NCI-H1436 (cell line): ENCODE data around the gene PPP1R14D.
A peak's percentile ranks its signal among the peaks of the same experiment; 100 is the strongest.

Experiments
- DNase-seq: peaks from one replicate; lab custom pipeline; 2025; lab: John Stamatoyannopoulos, UW

Gene PPP1R14D

GRCh38 chr15:40852529-40852928 lies 24.0 kb upstream of the PPP1R14D start:
- no peak for DNase-seq

- no peak for DNase-seq
Measured at GRCh38 chr15:40850576-40851112, 22.1 kb upstream of the PPP1R14D start.

DNA sequence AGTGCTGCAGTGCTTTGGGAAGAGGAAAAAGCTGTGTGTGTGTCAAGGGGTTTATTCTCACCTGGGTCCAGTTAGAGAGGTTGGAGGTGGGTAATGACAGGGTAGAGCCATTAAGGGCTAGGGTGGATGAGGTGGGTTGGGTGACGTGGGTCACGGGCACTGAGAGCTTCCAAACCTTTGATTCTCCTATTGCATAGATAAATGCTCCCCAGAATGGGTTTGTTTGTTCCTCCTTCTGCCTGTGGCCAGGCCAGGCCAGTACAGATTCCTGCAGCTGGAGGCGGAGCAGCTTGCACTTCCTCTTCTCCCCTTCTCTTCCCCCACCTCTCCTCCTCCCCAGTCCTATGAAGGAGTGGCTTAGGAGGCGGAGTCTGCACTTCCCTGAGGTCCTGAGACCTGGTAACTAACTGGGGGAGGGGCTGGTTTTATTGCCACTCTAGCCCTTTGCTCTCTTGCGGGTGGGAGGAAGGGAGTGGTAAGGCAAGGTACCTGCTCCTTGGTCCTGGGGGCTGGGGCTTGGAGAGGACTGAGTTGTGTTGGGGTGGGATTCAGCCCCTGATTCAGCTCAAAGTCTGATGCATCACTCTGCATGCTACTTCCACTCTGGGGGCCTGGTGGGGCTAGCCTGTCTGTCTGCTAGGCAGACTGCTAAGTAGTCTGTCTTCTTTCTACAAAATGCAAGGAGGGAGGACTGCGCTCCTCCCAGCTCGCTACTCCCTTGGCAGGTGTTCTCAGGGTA lies 18.9 kb upstream of the PPP1R14D start:
- DNase-seq, result peak; percentile 70

DNA sequence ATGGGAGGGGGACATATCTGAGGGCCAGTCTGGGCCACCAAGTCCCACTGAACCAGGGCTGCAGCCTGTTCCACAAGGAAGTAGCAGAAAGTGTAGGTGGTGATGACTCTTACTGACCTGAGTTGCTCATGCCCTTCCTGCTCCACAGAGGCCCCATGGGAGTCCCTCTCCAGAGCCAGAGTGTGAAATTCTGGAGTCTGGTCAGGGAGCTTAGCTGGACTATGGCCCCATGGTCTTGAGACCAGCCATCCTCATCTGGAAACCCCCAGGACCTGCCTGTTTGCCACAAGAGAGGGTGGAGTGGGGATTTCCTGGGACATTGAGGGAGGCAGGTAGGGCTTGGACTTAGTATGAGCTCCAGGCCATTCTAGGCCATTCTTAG lies 18.3 kb upstream of the PPP1R14D start:
- no peak for DNase-seq

DNA sequence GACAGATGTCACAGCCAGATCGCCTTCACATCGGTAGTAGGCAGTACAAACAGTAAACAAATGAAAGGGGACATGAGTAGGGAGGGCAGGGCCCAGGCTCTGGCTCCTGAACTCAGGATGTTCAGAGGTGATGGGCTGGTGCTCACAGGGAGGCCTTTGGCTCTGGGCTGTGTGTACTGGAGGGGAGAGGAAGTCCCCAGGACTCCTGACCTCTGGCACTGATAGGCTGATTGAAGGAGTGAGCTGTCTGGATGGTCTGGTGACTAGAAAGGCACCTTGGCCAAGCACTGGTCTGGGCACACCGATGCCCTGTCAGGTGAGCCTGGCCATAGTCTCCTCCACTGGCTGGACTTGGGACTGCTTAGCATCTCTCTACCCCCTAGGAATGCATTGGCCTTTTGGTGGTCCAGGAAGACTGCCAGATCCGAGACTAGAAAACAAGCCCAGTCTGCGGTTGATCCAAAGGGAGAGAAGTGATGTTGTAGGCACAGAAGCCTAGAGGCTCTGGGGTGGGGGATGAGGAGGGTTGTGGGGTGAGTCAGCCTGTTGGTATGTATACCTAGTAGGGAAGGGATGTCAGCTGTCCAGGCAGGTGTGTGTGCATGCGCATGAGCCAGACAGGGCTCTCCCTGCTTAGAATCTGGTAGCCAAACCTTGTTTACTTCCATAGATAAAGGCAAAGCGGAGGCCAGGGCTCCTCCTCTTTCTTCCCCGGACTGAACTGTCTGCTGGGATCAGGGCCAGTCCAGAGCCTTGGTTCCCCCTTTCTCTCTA lies 17.2 kb upstream of the PPP1R14D start:
- DNase-seq, result no peak

DNA sequence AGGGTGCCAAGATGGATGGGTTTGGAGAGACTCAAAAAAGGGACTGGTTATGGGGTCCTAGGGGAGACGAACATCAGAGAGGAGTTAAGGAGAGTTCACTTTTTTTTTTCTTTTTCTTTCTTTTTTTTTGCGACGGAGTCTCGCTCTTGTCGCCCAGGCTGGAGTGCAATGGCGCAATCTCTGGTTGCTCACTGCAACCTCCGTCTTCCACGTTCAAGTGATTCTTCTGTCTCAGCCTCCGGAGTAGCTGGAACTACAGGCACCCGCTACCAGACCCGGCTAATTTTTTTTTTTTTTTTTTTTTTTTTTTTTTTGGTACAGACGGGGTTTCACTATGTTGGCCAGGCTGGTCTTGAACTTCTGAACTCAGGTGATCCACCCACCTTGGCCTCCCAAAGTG lies 16.5 kb upstream of the PPP1R14D start:
- no peak for DNase-seq

DNA sequence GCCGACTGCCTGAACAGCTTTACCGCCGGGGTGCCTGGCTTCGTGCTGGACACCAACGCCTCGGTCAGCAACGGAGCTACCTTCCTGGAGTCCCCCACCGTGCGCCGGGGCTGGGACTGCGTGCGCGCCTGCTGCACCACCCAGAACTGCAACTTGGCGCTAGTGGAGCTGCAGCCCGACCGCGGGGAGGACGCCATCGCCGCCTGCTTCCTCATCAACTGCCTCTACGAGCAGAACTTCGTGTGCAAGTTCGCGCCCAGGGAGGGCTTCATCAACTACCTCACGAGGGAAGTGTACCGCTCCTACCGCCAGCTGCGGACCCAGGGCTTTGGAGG lies 16.2 kb upstream of the PPP1R14D start:
- DNase-seq, result no peak

GRCh38 chr15:40843885-40844695 lies 15.6 kb upstream of the PPP1R14D start, which contains the start of gene SPINT1:
TSS of gene SPINT1 (plus strand) at chr15:40844048. CDS start at chr15:40844555, 507 bp downstream.
- DNase-seq, result no peak

DNA sequence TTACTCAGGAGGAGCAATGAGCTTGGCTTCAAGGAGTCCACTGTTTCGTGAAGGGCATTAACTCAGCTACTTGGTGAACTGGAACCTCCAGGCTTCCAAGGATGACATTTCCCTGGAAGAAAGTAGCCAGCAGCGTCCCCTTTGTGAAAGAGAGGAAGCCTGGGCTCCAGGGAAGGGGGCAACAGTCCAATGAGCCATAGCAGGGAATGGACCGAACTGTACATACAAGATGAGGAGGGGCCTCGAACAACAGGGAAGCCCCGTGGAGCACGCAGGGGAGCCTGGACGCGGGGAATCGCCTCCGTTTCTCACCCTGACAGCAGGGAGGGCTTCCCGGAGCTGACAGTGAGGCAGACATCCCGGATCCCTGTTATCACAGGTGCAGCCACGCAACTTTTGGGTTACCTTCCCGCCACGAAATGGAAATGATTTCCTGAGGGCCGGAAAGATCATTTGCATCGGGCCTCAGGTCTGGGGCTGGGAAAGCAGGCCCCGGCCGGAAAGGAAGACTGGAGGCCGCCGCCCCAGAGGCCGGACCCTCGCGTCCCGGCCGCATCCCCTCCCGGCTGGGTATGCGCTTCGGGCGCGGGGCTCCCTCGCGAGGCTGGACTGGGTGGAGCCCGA lies 14.9 kb upstream of the PPP1R14D start:
- no peak for DNase-seq

GRCh38 chr15:40841741-40842140 lies 13.2 kb upstream of the PPP1R14D start:
- no peak for DNase-seq

DNA sequence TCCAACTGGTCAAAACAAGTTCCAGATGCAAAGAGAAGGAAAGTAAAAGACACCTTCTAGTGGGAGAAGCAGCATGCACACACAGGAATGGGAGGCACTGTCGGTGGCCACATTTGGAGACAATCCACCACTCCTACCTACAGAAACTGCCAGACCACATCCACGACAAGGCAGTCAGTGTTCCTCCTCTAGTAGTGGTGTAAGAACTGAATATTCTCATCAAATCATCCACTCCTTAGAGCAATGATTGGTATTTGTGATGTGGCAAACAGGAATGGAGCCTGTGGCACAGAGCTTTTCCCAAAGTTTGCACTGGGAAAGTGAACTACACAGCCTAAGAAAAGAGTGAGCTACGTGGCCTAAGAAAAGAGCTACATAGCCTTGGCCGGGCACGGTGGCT lies 10.2 kb upstream of the PPP1R14D start:
- DNase-seq, result no peak

DNA sequence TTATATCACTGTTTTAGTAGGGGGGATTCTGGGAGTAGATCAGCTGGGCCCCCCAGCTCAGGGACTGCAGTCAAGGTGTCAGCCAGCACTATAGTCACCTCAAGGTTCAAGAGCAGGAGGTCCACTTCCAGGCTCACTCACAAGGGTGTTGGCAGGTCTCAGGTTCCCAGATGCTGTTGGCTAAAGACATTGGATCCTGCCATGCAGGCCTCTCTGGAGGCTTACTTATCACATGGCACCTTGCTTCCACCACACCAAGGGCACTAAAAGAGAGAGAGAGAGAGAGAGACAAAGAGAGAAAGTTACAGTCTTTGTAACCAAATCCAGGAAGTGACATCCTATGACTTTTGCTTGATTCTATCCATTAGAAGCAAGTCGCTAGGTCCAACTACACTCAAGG lies 7.5 kb upstream of the PPP1R14D start:
- no peak for DNase-seq

DNA sequence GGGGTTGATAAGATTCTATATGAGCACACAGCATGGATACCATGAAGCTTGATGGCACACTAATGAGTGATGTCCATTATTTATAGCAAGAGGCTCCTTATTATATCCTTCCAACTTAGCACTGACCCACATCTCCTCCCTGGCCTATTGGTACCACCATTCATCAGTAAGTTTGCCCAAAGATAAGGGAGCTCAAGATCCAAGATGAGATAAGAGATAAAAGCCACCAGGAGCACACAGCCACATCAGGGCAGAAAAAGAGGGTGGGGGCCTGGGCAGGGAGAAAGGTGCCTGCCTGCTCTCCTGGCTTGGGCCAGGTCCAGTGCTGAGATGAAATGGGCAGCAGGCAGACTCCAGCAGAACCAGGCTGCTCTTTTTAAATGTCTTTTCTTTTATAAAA lies 4.4 kb upstream of the PPP1R14D start:
- DNase-seq, result no peak

DNA sequence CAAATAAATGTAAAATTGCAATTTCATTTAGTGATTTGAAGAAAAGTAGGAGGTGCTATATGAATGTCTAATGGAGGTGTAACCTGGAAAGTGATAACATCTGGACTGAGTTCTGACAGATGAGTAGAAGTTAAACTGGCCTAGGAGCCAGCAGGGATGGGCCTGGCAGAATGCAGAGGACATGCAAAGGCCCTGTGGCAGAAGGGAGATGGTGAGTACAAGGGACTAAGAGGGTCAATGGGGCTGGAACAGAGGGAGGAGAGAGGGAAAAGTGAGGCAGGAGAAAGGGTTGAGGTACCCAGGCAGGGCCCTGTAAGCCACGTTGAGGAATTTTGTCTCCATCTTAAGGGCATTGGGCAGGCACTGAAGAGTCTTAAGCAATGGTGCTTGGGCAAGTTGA lies 3.4 kb upstream of the PPP1R14D start:
- DNase-seq, result no peak

DNA sequence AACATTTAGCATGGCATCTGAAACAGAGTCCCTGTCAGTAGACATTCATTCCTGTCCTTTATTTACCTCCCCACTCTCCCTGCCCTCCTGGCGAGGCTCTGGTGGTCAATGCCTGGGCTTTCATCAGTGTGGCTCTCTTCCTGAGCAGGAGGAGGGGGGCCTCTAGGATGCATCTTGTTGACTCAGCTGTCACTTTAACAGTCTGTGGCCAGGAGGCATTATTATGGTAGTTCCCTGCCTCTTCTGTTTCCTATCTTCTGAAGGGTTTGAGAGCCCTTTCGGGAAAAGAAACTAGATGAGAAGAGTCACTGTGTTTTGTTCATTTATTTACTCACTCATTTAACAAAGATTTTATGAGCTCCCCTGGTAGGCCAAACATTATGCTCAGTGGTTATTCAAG lies 2.4 kb upstream of the PPP1R14D start:
- peak; percentile 86 for DNase-seq

DNA sequence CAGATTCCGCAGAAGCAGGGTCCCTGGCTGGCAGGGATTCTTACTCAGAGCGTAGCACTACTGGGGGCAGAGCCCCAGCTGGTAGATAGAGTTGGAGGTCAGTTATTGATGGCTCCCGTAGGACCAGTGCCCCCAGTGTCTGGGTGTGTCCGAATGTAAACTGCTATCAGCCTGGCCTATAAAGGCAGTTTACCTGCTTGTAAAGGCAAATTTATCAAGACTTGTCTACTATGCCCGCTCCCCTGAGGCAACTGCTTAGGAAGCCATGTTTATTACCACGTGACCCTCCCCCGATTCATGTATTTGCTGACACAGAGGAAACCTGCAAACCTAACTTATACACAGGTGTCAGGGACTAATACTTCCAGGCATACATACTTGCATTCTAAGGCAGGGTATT lies 607 bp upstream of the PPP1R14D start:
- peak; percentile 21 for DNase-seq

DNA sequence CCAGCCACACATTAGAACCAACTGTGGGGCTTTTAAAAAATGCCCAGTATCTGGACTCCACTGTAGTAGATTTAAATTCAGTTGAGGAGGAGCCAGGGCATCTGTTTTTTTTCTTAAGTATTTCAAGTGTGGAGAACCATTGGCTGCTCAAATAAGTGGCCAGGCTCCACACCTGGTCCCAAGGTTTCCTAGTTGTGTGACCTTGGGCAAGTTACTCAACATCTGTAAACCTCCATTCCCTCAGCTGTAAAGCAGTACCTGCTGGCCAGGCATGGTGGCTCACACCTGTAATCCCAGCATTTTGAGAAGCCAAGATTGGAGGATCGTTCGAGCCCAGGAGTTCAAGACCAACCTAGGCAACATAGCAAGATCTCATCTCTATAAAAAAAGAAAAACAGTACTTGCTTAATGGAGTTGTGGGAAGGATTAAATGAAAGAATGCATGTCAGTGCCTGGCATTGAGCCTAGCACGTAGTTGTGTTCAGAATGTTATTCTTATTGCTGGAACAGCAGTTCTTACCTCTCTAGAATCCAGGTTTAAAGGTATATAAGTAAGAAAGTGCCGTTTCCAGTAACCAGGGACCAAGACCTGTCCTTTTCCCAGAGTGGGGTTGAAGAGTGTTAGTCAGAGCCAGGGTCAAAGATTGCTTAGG lies 2.0 kb downstream of the PPP1R14D start:
- no peak for DNase-seq

GRCh38 chr15:40825661-40826422 lies 2.7 kb downstream of the PPP1R14D start:
- no peak for DNase-seq

- DNase-seq, result no peak
Measured at GRCh38 chr15:40823572-40824343, 4.8 kb downstream of the PPP1R14D start.

DNA sequence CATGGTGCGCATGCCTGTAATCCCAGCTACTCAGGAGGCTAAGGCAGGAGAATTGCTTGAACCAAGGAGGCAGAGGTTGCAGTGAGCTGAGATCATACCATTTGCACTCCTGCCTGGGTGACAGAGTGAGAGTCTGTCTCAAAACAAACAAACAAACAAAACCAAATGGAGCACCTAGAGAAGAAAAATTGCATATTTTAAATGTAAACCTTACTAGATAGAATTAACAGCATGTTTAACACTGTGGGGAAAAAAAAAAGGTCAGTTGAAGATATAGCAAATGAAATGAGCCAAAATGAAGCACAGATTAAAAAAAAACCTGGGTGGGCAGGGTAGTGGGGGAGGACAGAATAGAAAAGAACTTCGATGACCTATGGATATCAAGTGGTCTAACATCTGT lies 7.3 kb downstream of the PPP1R14D start:
- DNase-seq, result no peak
